ES-I3 (cell line): ENCODE data around the gene CCDC187.

Experiments used
- H3K36me3 ChIP-seq: 2 replicates; pipeline ENCODE4 v1.6.1; 2013; ENCODE audit warnings: mild to moderate bottlenecking, low read length, control low read depth, moderate library complexity; ENCODE audit not compliant: insufficient read depth
- H3K4me1 ChIP-seq: 2 replicates; pipeline ENCODE4 v1.6.1; 2013; ENCODE audit warnings: mild to moderate bottlenecking, control low read depth, low read length; ENCODE audit not compliant: insufficient read depth
- H3K9ac ChIP-seq: 2 replicates; pipeline ENCODE4 v1.6.1; 2013; ENCODE audit warnings: low read depth, mild to moderate bottlenecking, low read length, moderate library complexity
- H3K9me3 ChIP-seq: 2 replicates; pipeline ENCODE4 v1.6.1; 2013; ENCODE audit warnings: mild to moderate bottlenecking, low read length, moderate library complexity; ENCODE audit not compliant: control insufficient read depth, insufficient read depth

The CCDC187 gene

DNA sequence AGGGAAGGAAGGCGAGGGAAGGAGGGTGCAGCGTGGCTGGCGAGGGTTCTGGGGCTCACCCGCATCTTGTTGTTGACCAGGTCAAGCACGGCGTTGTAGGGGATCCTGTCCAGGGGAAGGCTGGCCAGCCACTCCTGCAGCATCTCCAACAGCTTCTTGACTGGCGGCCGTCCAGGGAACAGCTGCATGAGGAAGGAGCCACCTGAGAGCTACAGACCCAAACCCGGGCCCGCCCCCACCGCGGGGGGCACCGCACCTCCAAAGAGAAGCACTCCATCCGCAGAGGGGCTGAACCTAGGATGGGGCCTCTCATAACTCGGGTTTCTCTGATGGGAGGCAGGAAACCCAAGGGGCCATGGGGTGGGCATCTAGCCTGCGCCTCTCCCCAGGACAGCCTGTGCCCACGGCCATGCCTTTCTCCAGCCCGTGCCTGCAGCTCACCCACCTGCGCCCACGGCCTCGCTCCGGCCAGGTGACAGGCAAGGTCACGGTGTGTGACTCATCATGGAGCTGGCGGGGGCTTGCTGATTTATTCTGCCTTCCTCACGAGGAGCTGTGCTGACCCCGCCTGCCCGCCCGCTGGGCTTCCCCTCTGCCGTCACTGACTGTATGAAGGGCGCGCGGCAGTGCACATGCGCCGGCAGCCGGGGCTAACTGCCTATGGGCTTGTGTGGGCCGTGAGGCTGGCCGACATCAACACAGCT, 87.2 kb downstream of the CCDC187 start:
- Histone ChIP-seq H3K4me1 (no peaks in the 10 kb centered on the region), H3K9ac (no peak overlapping the region), H3K36me3 (peaks cover 15% of the 10 kb centered on the region), H3K9me3 (no peaks in the 10 kb centered on the region)

DNA sequence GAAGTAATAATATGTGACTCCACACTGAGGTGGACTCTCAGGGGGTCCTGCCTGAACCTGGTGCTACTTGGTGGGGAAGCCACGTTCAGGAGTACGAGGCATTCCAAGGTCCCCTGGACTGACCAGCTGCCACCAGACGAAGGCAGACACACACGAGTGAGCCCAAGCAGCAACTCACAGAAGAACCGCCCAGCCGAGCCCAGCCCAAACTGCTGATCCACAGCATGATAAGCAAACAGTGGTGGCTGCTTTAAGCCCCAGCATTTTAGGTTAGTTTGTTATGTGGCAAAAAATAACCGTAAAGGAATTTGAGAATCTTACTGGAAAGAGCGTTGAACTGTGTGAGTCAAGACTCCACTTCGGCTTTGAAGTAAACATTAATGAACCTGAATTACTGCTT, 90.2 kb downstream of the CCDC187 start:
- Histone ChIP-seq H3K4me1 (no peaks in the 10 kb centered on the region), H3K9me3 (no peaks in the 10 kb centered on the region), H3K36me3 (peaks cover 12% of the 10 kb centered on the region), H3K9ac (no peak overlapping the region)

DNA sequence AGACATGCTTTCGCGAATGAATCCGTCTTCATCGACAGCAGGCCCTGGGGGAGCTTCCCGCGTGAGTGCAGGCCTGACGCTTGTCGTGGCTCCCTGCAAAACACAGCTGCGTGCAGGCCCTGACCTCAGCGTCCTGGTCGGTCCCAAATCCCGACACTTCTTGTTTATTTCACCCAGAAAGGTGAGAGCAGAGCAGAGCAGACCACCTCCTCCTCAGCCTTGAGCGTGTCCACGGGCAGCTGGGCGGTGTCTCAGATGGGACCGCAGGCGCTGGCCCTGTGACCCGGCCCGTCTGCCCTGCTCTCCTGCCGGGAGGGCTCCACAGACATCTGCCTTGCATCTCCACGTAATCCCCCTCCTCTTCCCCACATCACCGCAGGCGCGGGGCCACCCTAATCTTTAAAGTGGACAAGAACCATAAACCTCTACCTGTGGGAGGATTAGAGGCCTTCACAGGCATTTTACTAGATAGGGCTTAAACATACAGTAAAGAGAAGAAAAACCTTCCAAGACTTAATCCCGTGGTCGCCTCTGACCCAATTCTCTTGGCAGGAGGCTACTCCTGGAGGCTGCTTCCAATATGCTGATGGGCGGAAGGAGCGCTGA, 91.4 kb downstream of the CCDC187 start:
- peaks cover 9% of the 10 kb centered on the region for H3K36me3 ChIP-seq
- H3K9me3 ChIP-seq: no peaks in the 10 kb centered on the region
- no peak overlapping the region for H3K9ac ChIP-seq
- no peaks in the 10 kb centered on the region for H3K4me1 ChIP-seq

DNA sequence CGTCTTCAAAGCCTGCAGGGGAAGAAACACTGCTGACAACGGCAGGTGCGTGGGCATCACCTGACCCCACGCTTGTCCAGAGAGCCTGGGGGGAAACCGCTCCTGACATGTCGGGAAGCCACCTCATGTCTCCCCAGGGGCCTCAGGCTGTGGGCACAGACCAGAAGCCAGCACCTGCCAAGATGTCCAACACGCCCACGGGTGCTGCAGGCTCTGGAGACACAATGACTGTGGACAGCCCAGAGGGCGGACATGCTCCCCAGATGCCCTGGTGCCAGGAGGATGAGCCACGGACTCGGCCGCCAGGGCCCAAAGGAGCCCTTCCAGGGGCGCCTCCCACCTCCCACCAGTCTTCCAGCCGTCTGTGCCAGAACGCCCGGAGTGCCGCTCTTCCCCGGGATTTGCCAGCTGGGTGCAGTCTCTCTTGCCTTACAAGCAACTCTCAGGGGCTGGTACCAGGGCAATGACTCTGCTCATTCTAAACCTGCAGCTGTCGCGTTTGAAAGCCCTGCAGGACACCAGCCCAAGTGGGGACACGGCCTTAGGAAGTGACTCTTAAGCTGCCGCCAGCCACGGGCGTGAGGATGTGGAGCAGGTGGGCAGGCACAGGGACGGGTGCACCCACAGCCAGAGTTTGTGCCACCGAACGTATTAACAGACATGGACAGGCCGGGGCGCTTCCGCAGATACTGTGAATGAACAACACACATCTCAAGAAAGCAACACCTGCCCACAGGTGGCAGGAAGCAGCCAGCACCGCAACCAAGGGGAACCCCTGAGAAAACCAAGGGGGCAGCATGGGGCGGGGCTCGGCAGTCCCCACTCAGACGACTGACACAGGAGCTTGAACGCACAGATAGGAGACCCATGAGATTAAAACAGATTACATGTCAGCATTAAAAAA, 92.2 kb downstream of the CCDC187 start:
- Histone ChIP-seq H3K36me3 (peaks cover 9% of the 10 kb centered on the region), H3K9ac (no peak overlapping the region), H3K9me3 (no peaks in the 10 kb centered on the region)

DNA sequence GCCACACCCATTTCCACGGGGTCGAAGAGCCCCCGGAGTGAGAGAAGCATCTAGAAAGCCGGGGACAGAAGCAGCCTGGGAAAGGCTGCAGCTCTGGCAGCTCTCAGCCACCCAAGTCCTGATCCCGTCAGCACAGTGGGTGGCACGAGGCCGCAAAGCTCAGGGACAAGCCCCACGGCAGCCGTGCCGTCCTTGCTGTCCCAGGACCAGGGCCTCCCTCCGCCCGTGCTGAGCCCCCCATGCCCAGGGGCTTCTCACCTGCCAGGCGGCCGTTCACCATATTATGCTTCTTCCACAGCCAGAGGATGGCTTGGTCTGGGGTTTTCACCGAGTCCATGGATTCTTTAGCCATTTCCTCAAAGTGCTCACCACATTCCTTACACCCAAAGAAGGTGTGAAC, 92.9 kb downstream of the CCDC187 start:
- Histone ChIP-seq H3K4me1 (no peaks in the 10 kb centered on the region), H3K9ac (no peak overlapping the region), H3K36me3 (peaks cover 9% of the 10 kb centered on the region), H3K9me3 (no peaks in the 10 kb centered on the region)

More for the DNA sequence above, 92.2 kb downstream of the CCDC187 start:
- H3K4me1 ChIP-seq: no peaks in the 10 kb centered on the region

DNA sequence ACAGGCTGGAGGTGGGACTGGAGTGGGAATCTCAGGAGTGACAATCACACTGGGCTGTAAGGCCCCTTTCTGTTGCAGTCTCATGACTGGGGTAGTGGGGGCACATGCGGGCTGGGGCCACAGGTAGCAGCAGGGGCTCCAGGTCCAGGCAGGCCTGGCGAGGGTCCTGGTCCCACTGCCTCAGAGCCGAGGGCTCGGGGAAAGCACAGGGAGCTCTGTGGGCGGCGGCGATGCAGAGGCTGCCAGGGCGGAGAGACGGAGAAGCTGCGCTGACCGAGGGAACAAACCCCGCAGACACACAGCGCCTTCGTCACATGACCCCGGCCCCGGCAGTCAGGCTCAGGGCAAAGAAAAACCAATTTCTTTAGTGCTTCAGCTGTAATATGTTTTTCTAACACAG, 93.6 kb downstream of the CCDC187 start:
- peaks cover 9% of the 10 kb centered on the region for H3K36me3 ChIP-seq
- H3K9me3 ChIP-seq: no peaks in the 10 kb centered on the region
- H3K9ac ChIP-seq: no peak overlapping the region
- H3K4me1 ChIP-seq: no peaks in the 10 kb centered on the region

DNA sequence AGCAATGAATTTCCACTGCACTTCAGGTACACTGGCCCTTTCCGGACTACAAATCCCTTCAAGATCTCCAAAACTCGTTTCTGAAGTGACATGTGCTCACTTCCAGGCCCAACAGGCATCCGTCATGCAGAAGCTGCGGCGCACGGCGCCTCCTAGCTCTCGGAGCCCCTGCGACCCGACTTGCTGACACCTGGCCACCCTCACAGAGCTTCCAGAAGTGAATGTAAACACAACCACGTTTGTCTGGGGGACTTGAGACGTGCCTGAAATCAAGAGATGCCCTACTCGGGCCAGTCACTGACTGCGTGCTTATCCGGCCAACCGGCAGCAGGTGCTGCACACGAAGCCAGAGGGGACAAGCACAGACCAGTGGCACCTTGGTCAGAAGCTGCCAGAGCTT, 94.1 kb downstream of the CCDC187 start:
- Histone ChIP-seq H3K36me3 (peaks cover 4% of the 10 kb centered on the region), H3K9me3 (no peaks in the 10 kb centered on the region), H3K9ac (no peak overlapping the region), H3K4me1 (no peaks in the 10 kb centered on the region)

DNA sequence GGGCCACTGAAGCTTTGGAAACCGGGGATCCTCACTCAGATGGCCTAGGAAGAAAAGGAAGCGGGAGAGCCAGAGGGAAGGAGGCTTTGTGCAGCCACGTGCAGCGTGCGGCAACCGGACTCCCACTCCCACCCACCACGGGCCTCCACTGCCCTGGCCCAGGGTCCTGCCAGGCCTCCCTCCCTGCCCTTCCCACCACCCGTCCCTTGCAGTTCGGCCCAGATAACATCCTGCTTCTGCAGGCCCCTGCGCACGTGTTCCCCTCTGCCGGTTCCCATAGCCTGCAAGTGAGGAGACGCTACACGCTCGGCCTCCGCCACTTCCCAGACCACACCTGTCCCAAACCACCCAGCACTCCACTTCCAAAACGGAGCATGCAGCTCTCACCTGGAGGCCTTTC, 94.7 kb downstream of the CCDC187 start:
- H3K9ac ChIP-seq: no peak overlapping the region
- H3K9me3 ChIP-seq: no peaks in the 10 kb centered on the region
- no peaks in the 10 kb centered on the region for H3K4me1 ChIP-seq
- H3K36me3 ChIP-seq: no peaks in the 10 kb centered on the region; the same call in 1 of the 2 replicates

DNA sequence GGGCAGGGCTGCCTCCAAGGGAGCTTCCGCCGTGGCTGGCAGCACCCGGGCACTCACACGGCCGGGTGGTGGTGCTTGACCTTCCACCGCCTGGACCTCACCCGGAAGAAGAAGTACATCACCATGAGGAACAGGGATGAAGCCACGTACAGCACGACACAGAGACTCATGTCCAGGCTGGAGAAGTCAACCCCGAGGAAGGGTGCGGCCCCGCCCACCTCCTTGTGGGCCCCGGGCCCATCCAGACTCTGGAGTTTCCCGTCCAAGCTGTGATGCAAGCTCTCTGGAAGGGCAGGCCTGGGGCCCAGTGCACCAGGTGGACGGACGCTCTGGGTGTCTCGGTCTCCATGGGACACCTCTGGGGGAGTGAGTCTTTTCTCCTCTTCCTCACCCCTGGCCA, 95.2 kb downstream of the CCDC187 start:
- Histone ChIP-seq H3K4me1 (no peaks in the 10 kb centered on the region), H3K36me3 (no peaks in the 10 kb centered on the region; the same call in 1 of the 2 replicates), H3K9ac (no peak overlapping the region), H3K9me3 (no peaks in the 10 kb centered on the region)

DNA sequence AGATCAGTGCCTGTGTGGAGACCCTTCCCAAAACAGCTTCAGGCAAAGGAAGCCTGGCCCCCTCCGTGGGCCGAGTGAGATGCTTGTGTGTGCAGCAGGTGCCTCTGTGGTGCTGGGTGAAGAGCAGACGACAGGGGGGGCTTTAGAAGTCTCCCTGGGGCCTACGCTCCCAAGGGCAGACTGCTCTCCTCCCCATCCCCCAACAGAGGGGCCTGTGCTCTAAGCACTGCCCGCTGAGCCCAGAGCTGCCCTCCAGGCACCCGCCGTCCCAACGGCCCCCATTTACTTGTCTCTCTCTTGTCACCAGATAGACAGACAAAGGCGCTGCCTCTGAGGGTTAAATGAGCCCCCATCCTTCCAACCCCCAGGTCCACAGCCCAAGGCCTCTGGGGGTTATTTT, 96.3 kb downstream of the CCDC187 start:
- H3K4me1 ChIP-seq: no peaks in the 10 kb centered on the region
- H3K9me3 ChIP-seq: no peaks in the 10 kb centered on the region
- no peaks in the 10 kb centered on the region; the same call in 1 of the 2 replicates for H3K36me3 ChIP-seq
- H3K9ac ChIP-seq: no peak overlapping the region

DNA sequence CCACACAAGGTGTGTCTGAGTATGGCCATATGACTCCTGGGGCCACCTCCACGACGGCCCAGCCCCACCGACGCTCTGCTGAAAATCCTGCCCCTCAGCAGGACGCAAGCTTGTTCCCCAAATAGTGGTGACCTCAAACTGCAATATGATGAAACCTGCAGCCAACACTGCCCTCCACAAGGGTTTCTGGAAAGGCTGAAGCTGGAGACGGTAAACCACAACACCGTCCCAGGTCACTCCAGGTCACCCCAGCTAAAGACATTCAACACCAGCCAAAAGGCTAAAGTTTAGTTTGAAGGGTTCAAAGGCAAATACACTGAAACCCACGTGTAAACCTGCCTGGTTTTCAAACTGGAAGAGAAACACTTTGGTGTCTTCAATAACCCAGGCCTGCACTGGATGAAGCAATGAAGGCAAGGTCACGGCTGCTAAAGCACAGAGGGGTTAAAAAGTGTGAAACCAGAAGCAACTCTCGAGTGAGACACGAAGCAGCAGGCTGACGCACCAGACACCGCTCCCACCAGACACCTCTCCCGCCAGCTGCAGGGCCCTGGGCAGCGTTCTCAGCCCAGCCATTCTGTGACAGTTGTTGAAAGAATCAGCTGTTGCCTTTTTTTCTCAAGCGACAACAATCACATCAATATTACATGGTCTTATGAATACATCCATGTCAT, 97.2 kb downstream of the CCDC187 start:
- Histone ChIP-seq H3K4me1 (no peaks in the 10 kb centered on the region), H3K36me3 (no peaks in the 10 kb centered on the region; the same call in 1 of the 2 replicates), H3K9ac (no peak overlapping the region), H3K9me3 (no peaks in the 10 kb centered on the region)

DNA sequence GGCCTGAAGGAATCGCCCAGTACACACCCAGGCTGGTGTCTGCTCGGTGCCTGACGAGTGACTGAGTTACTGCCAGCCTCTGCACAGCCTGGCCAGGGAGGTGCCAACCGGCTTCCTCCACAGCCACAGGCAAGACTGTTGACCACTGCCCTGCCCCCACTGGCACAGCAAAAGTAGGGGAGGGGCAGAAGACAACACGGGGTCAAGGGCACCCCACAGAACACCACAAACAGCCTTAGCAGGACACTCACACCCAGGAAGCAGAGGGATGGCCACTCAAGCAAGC, 98.2 kb downstream of the CCDC187 start:
- Histone ChIP-seq H3K9me3 (no peaks in the 10 kb centered on the region), H3K9ac (no peak overlapping the region), H3K36me3 (no peaks in the 10 kb centered on the region; the same call in 1 of the 2 replicates), H3K4me1 (no peaks in the 10 kb centered on the region)

DNA sequence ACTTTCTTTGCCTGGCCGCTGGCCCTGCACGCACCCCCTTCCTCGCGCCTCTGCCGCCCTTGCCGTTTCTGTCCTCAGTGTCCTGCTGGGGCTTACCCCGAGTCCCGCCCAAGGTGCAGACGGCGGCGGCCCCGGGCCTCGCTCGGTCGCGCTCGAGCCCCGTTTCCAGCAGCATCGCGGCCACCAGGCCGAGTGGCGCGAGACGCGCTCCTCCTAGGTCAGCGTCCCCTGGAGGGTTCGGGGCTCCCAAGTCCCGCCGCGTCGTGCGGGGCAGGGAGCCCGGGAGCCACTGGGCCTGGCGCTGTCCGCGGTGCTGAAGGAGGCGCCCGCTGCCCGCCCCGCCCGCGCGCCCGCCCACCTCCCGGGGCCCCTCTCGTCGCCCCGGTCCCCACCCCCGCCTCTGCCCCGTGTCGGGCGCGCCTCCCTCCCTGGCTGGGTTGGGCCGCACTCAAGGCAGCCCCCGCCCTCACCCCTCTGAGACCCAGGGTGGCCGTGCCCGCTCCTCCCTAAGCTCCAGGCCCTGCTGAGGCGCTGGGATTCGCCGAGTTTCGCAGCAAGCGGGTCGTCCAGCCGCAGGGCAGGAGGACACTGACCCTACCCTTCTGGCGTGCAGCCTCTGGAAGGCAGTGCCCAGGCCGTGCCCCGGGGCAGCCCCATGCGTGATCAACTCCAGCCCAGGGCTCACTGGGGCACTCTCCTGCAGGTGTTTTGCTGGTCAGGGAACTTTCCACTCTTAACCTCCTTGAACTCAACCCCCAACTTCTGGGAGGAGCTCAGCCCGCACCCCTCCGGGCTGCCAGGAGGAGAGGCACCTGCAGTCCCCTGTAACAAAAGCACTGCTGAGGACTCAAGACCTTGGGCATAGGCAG, 98.8 kb downstream of the CCDC187 start, which contains the start of gene LHX3:
TSS of gene LHX3 (minus strand) at position 291 of the 869 bp plus-strand sequence. CDS start at position 175, 116 bp downstream.
- Histone ChIP-seq H3K9ac (no peak within 1 kb of the TSS), H3K4me1 (no peaks in the 10 kb centered on the region), H3K9me3 (no peaks in the 10 kb centered on the region), H3K36me3 (no peaks in the 10 kb centered on the region; the same call in 1 of the 2 replicates)
